ENCODE results near the gene SLC35A3.
A peak's percentile ranks its signal among the peaks of the same experiment; 100 is the strongest.
"Not testable (repeated sequence)": the region's sequence is repeated elsewhere in the genome, so short reads cannot be mapped to it uniquely, and the experiment has no call there.

Gene SLC35A3

DNA sequence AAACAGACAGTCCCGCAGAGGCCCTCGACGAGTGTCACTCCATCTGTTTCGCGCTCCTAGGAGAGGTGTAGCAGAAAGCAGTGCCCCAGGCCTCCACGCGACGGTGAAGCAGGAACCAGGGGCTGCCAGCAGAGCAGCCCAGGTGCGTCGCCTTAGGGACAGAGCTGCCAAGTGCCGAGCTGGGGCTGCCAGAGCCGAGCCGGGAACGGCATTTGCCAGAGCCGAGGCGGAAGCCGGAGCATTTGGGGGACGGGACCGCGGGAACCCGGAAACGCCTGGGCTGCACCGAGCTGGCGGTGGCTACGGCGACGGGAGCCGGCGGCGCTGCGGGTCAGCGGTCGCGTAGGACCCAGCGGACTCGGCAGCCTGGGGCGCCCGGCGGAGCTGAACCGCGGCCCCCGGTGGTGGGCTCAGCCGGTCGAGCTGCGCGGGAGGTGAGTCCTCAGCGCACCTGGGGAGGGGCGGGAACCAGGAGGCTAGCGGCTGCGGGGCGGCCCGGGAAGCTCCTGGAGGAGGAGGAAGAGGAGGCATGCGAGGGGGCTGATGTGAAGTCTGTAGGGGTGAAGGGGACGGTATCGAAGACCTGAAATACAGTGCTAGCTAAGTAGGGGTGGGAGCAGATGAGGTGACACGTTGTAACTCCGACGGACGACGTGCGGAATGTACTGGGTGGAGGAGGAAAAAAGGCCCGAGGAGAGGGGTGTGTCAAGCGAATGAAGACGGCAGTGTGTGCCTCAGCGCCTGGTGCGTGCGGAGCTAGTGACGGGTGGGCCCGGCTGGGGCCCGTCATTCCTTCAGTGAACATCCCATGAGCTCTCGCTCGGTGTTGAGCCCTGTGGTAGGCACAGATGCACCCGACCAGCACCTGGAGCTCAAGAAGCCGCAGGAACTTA lies at the start of gene SLC35A3:
Gene SLC35A3 (plus strand): TSS at position 268 of the 893 bp plus-strand sequence. CDS start 23,559 bp downstream, outside the sequence.
- peak; percentile 83 for DNase-seq (ENCODE audit: low spot score)

DNA sequence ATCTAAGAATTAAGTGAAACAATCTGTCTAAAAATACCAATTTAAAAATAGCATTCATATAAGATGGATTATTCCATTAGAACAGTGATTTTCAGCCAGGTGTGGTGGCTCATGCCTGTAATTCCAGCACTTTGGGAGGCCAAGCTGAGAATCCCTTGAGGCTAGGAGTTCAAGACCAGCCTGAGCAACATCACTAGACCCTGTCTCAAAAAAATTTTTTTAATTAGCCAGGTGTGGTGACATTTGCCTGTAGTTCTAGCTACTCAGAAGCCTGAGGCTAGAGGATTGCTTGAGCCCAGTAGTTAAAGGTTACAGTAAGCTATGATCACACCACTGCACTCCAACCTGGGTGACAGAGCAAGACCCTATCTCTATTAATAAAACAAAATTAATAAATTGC lies 35.0 kb upstream of the SLC35A3 start:
- no peak for DNase-seq (ENCODE audit: low spot score)

DNA sequence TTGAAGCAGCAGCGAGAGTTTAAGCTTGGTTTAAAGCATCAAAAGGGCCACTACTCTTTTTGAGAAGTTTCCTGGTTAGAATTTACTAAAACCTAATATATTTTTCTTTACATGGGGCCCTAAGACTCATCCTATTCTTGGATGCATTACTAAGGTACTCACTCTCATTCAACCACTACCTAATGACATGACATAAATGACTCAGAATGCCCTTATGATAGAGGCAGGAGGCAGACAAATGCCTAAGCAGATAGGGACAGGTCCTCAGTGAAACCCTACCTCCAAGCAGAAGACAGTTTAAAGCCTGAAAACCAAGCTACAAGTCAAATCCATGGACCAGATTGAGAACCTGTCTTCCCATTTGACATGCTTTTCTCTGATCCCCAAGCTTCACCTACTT lies 34.3 kb upstream of the SLC35A3 start:
- no peak for DNase-seq (ENCODE audit: low spot score)

DNA sequence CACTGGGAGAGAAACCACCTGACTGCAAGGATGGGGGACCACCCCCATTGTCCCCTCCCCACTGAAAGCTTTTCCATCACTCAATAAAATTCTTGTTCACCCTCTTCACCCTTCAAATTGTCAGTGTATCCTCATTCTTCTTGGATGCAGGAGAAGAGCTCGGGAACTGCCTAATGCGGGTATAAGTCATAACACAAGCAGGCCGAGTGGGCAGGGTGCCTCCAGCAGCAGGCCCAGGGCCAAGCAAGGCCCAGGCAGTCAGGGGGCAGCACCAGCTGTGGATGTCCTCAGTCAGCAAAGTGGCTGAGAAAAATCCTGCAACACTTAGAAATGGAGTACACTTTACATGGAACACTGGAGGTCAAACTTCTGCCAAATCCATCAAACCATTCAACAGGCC lies 33.7 kb upstream of the SLC35A3 start:
- no peak for DNase-seq (ENCODE audit: low spot score)

DNA sequence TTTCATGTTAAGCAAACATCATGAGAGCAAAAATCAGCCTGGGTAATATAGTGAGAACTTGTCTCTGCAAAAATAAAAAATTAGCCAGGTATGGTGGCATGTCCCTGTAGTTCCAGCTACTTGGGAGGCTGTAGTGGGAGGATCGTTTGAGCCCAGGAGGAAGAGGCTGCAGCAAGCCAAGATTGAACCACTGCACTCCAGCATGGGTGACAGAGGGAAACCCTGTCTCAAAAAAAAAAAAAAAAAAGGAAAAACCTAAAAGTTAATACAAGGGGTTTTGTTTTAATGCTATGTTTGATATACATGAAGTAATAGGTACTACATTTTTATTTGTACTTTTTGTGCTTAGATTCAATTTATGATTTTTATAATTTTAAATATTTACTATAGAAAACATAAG lies 27.1 kb upstream of the SLC35A3 start:
- DNase-seq (ENCODE audit: low spot score) = no peak

DNA sequence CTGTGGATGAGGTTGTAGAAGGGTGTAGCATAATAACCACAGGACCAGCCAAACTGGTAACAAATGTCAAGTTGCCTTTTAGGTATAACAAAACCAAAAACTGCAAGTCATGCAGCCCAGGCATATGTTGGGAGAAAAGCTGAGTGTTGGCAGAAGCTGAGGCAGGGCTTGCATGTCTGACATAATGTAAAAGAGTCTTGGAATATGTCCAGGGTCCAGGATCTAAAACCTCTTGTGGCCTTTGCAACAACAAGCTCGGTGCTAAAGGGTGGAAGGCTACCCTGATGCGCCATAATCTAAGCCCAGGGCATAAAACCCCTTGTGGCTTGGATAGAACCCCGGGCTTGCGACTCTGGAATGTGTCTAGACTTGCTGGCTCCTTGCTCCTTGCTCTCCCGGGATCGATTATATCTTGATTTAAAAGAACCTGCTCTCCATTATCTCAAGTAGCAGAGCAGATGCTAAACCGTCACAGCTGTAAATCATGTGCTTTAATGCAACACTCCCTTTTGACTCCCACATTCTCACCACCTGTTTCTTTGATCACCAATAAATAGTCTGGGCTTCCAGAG lies 26.5 kb upstream of the SLC35A3 start:
- DNase-seq (ENCODE audit: low spot score) = no peak

DNA sequence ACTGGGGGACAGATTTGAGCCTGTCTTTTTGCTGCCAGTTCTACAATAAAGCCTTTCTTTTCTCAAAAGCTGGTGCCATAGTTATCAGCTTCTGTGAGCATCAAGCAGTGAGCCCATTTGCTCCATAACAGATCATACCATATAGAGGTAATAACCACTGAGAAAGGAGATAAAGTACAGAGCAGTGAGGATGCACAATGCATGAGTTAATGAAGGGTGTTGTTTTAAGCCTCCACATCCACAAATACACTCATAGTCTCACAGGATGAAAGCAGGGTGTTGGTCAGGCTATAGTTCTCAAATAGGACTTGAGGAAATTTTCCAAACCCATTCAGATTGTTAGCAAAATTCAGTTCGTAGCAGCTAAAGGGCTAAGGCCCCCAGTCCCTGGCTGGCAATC lies 25.6 kb upstream of the SLC35A3 start:
- no peak for DNase-seq (ENCODE audit: low spot score)

DNA sequence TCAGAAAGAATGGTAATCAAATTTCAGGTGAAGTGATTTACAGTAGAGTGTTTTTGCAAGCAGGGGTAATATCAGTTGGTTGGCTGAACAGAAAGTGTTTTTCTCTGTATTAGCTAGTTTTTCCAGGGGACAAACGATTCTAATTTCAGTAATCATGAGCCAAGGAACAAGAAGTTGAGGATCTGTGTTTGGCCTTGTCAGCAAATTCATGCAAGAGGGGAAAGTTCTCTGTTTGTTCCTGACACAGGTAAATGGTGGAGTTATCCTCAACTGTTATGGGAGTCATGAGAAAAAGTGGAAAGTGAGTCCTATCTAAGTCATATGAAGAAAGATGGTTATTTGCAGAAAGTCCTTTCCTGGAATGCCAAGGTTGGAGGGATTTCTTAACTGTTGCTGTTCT lies 24.6 kb upstream of the SLC35A3 start:
- DNase-seq (ENCODE audit: low spot score) = no peak

DNA sequence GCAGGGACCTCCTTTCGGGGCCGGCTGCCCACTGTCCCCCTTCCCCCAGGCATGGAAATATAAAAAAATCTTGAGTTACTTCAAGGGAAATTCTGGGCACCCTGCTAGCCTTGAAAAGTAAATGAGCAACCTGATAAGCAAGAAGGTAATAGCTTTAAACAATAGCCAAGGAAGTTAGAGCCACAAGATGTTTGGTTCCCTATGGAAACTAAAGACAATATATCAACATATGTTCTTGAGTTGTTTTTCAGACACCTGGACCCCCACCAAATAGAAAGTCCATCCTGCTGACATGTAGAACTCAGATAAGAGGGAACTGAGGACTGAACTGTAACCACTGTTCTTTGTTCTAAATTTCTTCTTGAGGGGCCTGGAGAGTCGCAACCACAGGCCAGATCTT lies 19.3 kb upstream of the SLC35A3 start:
- no peak for DNase-seq (ENCODE audit: low spot score)

DNA sequence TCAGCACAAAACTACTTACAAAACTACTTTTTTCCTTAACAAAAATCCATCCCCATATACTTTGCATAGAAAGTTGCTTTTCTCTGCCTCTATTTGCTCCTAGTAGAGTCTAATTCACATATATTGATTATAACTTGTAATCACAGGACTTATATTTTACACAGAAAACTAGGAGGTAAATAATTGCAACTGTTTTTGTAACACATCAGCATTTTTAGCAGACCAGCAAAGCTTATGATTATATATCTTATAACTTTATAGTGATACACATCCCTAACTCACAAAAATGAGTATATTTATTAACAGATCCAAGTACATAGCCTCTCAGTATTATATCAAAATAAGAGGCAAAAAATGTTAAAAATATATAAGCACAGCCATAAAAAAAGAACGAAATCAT lies 17.3 kb upstream of the SLC35A3 start:
- no peak for DNase-seq (ENCODE audit: low spot score)

DNA sequence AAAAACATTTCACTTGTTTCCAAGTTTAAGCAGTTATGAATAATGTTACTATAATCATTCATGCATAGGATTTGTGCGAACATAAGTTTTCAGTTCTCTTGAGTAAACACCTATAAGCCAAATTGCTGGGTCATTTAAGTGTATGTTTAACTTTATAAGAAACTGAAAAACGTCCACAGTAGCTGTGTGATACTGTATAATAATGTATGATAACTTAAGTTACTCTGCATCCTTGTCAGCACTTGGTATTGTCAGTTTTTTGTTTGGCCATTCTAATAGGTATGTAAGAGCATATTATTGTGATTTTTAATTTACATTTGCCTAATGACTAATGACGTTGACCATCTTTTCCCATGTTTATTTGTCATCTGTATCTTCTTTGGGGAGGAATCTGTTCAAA lies 14.4 kb upstream of the SLC35A3 start:
- no peak for DNase-seq (ENCODE audit: low spot score)

DNA sequence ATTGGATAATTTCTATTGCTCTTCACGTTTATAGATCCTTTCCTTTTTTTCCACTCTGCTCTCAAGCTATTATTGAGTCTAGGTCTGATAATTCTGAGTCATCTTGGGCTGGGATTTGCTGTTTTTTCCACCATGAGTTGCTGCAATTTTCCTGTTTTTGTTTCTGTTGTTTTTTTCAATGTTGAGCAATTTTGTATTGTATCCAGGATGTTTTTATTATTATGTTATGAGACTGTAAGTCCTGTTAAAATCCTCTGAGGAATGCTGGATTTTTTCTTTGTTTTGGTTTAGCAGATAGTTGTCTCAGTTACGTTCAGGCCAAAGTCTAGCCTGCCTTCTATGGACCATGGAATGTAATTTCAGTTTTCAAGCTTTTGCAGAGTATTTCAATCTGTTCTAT lies 13.0 kb upstream of the SLC35A3 start:
- DNase-seq (ENCODE audit: low spot score) = no peak

DNA sequence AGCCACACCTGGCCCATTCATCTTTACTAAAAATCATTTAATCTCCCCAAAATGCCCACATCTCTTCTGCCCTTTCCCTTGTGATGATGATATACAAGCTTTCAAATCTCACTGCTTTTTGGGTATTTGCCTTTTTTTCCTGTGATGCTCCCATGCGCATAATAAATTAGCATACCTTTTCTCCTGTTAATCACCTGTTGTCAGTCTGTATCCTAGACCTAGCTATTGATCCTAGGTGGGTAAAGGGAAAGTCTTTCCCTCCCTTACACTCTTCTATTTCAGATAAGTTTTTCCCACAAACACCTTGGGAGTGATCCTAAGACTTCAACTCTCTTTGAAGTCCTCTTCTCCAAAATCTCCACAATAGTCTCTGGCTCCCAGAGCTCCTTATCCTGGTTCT lies 12.0 kb upstream of the SLC35A3 start:
- no peak for DNase-seq (ENCODE audit: low spot score)

DNA sequence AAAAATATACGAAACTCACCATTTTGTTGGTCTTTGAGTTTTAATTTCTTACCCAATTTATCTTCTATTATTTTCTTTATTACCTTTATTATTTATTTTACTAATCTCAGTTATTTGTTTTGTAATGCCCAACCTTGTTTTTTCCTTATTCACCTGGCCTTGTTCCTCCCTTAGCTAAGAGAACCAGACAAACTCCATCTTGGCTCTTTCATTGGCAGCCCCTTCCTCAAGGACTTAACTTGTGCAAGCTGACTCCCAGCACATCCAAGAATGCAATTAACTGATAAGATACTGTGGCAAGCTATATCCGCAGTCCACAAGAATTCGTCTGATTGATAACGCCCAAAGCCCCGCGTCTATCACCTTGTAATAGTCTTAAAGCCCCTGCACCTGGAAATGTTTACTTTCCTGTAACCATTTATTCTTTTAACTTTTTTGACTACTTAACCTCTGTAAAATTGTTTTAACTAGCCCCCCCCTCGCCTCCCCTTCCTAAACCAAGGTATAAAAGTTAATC lies 10.5 kb upstream of the SLC35A3 start:
- DNase-seq (ENCODE audit: low spot score) = not testable (repeated sequence)

DNA sequence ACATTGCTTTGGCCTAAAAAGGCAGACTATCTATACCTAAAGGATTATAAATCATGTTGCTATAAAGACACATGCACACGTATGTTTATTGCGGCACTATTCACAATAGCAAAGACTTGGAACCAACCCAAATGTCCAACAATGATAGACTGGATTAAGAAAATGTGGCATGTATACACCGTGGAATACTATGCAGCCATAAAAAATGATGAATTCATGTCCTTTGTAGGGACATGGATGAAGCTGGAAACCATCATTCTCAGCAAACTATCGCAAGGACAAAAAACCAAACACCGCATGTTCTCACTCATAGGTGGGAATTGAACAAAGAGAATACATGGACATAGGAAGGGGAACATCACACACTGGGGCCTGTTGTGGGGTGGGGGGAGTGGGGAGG lies 9.5 kb upstream of the SLC35A3 start:
- DNase-seq (ENCODE audit: low spot score) = not testable (repeated sequence)

DNA sequence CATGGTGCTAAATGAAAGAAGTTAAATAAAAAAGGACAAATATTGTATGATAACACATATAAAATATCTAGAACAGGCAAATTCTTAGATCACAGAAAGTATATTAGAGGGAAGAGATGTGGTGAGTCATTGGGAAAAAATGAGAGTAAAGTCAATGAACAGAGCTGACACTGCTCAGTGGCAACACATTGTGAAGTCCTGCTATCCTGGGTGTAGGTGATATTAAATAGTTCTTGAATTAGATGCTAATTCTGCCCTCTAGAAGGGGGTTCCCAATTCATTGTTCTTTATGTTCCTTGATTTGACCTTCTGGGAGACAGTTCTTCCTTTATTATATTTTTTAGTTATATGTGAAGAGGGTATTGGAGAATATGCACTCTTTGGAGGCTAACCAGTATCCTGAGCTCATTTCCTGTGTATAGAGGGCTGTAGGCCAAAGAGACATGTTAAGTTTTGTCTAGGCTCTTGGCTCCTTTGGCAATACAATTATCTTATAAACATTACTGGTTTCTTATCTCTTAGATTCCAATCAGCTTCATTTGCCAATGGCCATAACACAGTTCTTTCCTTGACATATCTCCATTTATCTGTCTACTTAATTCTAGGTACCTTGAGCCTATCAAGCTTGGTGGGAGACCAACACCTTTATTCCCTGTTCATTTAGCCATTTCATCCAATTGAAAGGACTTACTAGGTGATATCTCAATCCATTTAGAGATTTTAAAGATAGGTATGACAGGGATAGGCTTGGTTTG lies 6.6 kb upstream of the SLC35A3 start:
- DNase-seq (ENCODE audit: low spot score) = no peak

DNA sequence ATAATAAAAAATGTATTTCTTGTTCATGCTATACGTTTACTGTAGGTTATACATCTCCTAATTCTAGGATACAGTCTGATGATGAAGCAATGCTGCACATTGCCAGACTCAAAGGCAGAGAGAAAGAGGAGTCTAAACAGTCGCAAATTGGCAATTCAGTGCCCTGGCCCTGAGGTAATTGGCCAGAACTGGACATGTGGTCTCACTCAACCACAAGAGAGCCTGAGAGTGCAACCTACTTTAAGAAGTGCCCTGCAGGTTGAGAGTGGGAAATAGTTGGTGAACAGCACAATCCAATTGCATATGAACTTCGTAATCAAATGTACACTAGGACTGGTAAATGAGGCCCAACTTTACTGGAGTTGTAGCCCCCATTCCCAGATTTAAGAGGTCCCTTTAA lies 5.0 kb upstream of the SLC35A3 start:
- no peak for DNase-seq (ENCODE audit: low spot score)

DNA sequence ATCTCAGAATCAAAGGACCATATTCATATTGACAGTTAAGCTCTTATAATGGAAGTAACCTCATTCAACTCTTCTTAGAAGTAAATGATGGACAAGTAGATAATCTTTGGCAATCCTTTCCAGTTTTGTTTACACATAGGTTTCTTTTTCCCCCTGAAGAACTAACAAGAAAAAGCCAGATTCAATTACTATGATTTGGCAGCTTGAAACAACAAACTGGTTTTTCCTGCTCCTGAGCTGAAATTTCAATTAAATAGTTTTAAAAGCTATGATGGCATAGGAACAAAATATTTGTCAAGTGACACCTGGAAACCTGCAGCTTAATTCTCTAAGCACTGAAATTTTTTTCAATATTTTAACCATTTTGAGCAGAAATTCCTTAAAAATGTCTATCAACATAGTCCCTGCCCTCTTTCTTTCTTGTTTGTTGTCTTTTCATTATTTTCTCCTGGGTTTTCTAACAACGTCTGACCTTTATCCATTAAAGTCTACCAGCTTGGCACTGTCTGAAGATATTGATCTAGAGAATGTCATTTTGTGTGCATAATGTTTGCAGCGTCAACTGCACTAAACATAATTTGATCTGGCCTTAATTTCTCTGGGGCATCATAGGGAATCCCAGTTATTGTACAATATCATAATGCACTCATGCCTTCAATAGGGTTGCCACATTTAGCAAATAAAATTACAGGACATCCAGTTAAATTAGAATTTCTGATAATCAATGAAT lies 4.0 kb upstream of the SLC35A3 start:
- no peak for DNase-seq (ENCODE audit: low spot score)

DNA sequence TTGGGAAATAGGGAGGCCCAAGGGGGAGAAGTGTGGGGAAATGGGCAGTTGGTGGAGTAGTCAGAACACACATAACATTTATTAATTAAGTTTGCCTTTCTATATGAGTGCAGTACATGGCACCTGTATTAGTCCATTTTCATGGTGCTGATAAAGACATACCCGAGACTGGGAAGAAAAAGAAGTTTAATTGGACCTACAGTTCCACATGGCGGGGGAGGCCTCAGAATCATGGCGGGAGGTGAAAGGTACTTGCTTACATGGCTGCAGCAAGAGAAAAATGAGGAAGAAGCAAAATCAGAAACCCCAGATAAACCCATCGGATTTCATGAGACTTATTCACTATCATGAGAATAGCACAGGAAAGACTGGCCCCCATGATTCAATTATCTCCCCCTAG lies 1.6 kb upstream of the SLC35A3 start:
- no peak for DNase-seq (ENCODE audit: low spot score)

DNA sequence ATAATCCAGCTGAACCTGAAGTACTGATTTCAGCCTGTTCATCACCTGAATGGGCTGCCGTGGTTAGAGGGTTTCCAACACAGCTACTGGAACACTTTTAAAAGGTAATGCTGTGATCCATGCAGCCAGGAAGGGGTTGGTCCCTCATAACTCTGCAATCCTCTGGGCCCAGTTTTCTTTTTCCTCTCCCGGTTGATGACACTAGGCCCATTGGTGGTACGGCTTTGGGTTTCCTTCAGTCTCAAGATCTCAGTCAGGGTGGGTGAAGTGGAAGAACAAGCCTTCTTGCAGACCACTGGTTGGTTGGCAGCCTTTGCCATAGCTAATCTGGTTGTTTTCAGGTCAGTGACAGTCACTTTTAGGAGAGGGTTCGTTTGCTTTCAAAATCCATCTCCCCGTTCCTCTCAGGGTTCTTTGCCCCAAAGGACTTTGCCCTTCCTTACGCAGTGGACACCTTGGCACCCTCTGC lies 502 bp upstream of the SLC35A3 start:
- DNase-seq (ENCODE audit: low spot score) = no peak

DNA sequence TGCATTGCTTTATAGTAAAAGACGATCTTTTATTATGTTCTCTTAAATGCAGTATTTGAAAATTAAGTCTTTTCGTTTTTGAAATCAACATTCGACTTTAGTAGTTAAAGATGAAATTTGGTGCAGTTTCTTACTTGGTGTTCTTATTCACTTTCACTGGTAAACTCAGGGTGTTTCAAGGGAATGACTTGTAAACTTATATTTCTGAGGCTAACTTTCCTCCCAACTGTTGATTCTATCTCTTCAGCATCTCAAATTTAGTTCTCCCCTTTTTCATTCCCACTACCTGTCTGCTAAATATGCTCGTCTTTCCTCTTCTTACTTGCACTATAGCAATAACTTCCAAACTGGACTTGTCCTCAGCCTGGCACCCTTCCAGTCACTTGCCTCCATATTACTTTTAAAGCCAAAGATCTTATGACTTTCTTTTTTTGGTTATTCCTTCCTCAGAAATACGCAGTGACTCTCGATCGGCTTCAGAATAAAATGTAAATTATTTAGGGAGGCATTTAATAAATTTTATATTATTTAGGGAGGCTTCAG lies 988 bp downstream of the SLC35A3 start:
- DNase-seq (ENCODE audit: low spot score) = peak; percentile 4

DNA sequence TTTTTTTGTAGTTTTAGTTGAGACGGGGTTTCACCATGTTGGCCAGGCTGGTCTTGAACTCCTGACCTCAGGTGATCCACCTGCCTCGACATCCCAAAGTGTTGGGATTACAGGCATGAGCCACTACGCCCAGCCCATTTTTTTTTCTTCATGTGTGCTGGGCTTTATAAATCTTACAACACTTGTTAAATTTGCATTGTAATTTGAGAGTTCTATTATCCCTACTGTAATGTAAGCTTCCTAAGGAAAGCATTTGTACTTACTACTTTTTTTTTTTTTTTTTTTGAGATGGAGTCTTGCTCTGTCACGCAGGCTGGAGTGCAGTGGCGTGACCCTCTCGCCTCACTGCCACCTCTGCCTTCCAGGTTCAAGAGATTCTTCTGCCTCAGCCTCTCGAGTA lies 2.3 kb downstream of the SLC35A3 start:
- not testable (repeated sequence) for DNase-seq (ENCODE audit: low spot score)
